ENCODE measurements around the gene ETV7.

GRCh38 chr6:36345681-36346466, 41.6 kb downstream of the ETV7 start:
- TF ChIP-seq CTCF (IDR thresholded peaks at IDR 0.05) = no peak
- no peak for TF ChIP-seq POLR2A (IDR thresholded peaks at IDR 0.05)

Data from body of pancreas (tissue), 4 donors.